HG03095 (cell line): ENCODE measurements around the gene GARS1.

ENCODE experiments used
- ATAC-seq: cut with Tn5 transposase; IDR thresholded peaks from one replicate; pipeline ENCODE4 v1.9.1; 2021; ENCODE audit warnings: moderate library complexity; ENCODE audit not compliant: unreplicated experiment

The GARS1 gene

GRCh38 chr7:30652698-30653641 lies 58.3 kb downstream of the GARS1 start:
- ATAC-seq = no peak

DNA sequence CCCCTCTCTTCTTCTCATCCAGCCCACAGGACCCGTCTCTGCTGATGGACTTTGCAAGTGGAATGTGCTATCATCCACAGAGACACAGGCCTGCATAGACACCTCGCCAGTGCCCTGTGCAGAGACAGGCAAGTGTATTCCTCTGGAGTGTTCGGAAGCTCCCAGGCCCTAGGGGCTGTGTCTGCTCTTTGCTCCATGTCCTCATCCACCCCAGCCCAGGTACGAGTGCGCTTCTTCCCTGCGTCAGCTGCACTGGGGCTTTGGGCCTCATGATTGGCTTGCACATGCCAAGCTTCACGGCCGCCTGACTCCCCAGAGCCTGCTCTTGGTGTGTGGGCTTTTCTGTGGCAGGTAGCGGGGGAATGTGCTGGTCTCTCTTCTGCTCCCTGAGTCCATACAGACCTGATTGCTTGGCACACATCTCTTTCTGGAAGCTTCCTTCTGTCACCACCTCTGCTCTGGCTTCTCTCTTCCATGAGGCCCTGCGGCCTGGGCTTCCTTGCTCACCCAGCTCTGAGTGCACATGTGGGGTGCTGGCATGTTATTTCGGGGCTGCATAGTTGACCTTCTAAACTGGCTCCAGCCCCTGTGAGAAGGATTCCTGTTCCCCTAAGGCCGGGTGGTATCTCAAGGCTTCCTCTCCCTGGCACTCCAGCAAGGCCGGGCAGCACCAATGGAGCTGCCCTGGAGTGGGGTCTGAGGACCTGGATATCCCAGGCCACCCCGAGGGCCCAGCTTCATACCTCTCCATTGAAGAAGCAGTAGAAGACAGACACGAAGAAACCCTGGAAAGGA lies 59.8 kb downstream of the GARS1 start:
- ATAC-seq = no peak

GRCh38 chr7:30655096-30655970 lies 60.7 kb downstream of the GARS1 start:
- ATAC-seq = no peak

- ATAC-seq = no peak
Observed at GRCh38 chr7:30656006-30656957, 61.6 kb downstream of the GARS1 start.

GRCh38 chr7:30657131-30657530 lies 62.5 kb downstream of the GARS1 start:
- no peak for ATAC-seq

GRCh38 chr7:30658479-30659074 lies 63.9 kb downstream of the GARS1 start:
- no peak for ATAC-seq

DNA sequence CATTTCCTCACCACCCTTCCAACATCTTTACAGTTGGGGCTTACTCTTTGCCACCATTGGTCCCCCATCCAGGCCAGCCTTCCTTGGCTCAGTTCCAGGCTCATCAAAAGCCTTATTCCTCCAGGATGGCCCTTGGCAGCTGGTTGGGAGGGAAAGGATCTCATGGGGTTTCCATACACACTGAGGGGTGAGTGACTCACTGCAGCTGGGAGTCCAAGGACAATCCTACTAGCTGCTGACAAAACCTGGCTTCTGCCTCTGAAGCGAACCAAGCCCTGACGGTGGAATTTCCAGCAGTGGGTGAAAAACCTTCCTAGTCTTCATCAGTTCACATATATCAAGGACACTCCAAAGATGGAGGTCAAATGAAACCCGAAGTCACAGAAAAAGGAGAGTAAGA lies 64.6 kb downstream of the GARS1 start:
- ATAC-seq = no peak

DNA sequence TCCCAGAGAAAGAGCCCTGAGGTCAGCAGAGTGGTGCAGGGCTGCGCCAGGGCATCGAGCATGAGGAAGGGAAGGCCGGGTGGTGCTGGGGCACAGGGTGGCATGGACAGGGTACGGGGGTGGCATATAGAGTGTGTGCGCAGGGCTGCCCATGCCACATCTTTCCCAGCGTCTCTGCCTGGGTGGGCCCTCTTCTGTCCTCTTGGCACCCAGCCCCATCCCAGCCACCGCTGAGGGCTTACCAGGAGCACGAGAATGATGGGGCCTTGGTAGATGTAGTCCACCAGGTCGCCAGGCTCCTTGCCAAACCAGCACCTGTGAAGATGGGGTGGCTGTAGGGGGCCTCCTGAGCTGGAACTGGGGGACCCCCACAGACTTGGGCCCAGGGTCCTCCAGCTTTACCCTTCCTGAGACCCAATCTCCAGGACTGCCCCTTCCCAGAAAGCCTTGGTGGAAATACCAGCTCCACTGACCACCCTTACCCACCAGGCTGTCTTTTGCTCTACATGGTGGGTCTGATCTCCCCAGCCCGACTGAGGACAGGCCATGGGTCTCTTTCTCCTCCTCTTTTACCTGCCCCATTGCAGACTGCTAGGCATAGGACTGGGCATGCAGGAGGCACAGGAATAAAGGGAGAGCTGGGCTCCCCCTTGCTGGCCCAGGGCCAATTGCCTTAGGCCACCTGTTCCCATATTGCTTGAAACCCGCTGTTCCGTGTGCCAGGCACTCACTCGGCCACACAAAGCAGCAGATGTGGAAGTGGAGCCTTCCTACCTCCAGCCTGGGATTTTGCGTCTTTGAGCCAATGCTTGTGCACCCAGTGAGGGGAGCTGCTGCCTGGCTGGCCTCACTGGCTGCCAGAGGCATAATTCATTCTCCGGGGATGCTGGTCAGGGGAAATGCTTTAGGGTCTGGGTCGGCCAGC lies 65.9 kb downstream of the GARS1 start:
- no peak for ATAC-seq

DNA sequence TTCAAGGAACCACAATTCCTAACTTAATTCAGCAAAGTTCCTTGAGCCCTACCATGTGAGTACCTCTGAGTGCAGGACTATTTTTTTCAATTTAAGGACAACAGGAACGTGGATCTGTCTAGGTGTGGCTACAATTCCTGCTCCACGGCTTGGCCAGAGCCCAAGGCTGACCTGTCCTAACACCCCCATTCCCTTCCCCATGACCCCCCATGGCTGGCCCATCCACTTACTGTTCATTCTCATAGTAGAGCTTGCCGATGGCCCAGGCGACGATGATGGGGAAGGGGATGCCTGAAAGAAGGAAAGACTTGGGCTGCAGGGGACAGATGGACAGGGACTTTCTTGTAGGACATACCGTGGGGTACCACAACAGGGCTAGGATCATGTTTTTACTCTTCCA lies 67.2 kb downstream of the GARS1 start:
- ATAC-seq = no peak

DNA sequence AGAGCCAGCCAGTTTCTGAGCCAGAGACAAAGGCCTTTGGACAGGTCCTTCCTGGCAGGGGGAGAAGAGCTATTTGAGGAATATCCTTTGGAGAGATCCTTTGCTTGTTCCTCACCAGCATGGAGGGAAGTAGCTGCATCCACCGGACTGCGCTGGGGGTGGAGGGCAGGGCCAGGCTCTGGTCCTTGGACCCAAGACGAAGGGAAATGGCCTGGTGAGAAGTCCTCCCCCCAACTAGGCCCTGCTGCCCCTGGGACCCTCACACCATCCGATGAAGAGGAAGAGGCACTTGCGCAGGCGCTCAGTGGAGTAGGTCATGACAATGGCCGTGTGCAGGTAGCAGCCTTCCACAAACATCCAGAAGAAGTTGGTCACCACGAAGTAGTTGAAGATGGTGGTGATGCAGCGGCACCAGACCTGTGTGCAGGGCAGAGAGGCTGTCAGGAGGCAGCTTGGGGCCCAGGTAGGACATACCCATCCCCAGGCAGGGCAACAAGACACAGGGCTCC lies 67.8 kb downstream of the GARS1 start:
- ATAC-seq = no peak

DNA sequence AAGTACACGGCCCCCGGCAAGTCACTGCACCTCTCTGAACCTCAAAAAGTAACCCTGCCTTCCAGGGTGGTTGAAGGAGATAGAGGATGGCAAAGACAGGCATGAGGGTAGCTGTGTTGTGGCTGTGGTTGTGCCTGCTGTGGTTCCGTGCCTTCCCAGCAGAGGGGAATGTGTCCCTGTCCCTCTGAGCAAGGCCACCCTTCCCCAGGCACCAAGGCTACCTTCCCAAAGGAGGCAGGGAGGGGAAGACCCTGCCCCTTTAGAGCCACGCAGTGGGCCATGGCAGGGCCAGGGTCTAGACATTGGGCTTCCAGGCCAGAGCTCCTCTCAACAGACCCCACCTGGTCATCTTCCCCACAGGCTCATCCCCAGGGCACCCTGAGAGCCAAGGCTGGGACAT lies 68.7 kb downstream of the GARS1 start:
- no peak for ATAC-seq

GRCh38 chr7:30664184-30664885 lies 69.7 kb downstream of the GARS1 start:
- no peak for ATAC-seq

GRCh38 chr7:30665043-30665442 lies 70.4 kb downstream of the GARS1 start:
- ATAC-seq = no peak

DNA sequence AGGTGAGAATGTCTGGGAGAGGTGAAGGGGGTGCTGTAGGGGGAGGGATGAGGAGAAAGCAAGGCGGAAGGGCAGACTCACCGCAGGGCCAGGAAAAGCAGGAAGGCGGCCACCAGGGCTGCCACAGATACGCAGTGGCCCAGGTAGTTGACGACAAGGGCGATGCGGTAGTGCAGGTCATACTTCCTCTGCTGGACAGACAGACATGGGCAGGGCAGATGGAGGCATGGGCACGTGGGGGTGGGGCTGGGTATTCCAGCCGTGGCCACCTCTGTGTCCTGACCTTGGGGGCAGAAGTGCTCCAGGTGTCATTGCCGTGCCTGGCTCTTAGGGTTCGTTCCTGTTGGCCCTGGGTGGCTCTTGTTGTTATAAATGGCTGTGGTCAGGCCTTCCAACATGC lies 70.8 kb downstream of the GARS1 start:
- no peak for ATAC-seq

DNA sequence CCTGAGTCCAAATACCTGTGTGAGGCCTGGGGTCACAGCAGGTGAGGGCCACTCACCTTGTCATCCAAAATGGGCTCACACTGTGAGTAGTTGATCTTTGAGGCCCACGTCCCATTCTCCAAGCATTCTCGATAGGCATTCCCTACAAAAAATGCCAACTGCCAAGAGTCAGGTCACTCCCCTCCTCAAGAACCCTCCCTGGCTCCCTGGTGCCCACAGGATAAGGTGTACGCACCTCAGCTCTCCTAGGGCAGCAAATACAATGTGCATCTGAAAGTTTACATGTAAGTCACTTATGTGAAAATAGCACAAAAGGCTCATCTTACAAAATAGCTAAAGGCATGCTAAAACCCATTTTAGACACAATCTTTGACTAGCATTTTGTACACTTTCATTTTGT lies 72.5 kb downstream of the GARS1 start:
- no peak for ATAC-seq

GRCh38 chr7:30668102-30668501 lies 73.4 kb downstream of the GARS1 start:
- ATAC-seq = no peak

- ATAC-seq = no peak
Observed at GRCh38 chr7:30671793-30672465, 77.3 kb downstream of the GARS1 start.
